Measurements from ENCODE around the gene ARID5A.

DNA sequence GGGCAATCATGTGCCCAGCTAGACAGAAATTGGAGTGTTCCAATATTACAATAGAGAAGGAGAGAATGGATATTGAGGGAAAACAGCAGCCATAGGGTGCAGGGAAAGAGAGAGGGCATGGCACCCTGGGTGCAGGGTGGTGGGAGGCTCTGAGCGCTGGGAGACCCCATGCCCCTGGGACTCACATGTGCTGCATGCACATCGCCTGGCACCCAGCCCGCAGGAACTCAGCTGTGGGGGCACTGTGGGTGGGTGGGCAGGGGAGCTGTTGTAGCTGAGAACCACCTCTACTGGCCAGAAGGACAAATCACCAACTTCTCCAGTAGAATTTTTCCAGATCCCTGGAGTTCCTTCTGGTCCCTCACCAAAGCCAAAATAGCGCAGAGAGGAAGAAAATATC, 24.2 kb upstream of the ARID5A start:
- TF ChIP-seq EZH2 (IDR thresholded peaks at IDR 0.05; ENCODE audit: insufficient read depth, poor library complexity, severe bottlenecking) (no peak), EZH2phosphoT487 (IDR thresholded peaks at IDR 0.05; ENCODE audit: insufficient read depth, low read depth) (no peak)

All from GM23248 (cell line).